Gastroesophageal sphincter (tissue), 4 donors: ENCODE data around the gene C2orf92. TPM values are rescaled to one million over a fixed set of nuclear protein-coding genes. Genes with fewer than 3 reads are reported as not detected.

Experiments used
- ATAC-seq: fragments of 150-250 bp; one replicate; pipeline ENCODE4 v1.9.1; 2016; ENCODE audit warnings: mild to moderate bottlenecking, moderate library complexity
- H3K27ac ChIP-seq, 4 donors: fragments of 200-600 bp; sonication (generic) in 3 of 4; 1 replicate in 3 of 4; 2 replicates in 1 of 4; pipeline ENCODE4 v1.5.1; 2016 to 2019
- H3K27me3 ChIP-seq: fragments of 200-600 bp; sonication (generic); one replicate; pipeline ENCODE4 v1.5.1; 2019
- H3K36me3 ChIP-seq, 2 donors: fragments of 200-600 bp; sonication (generic); one replicate each; pipeline ENCODE4 v1.5.1; 2019; ENCODE audit warnings: control low read depth in 1 of 2
- H3K4me1 ChIP-seq, 3 donors: fragments of 200-600 bp; sonication (generic); 1 replicate in 2 of 3; 2 replicates in 1 of 3; pipeline ENCODE4 v1.5.1; 2016 to 2019; ENCODE audit warnings: control low read depth in 2 of 3
- H3K4me3 ChIP-seq, 2 donors: fragments of 200-600 bp; sonication (generic); one replicate each; pipeline ENCODE4 v1.5.1; 2019; ENCODE audit warnings: mild to moderate bottlenecking in 1 of 2, moderate library complexity in 1 of 2
- H3K9me3 ChIP-seq, 3 donors: fragments of 200-600 bp; sonication (generic); one replicate each; pipeline ENCODE4 v1.5.1; 2017 to 2019; ENCODE audit warnings: control low read depth in 2 of 3
- CTCF ChIP-seq, 4 experiments: fragments of 200-600 bp in 2 of 4; fragments of 450-650 bp in 2 of 4; sonication (generic) in 1 of 4; IDR thresholded peaks; one replicate each; pipeline ENCODE4 v1.5.1; 2017 to 2019; ENCODE audit warnings: antibody characterized with exemption in 4 of 4, mild to moderate bottlenecking in 2 of 4, moderate library complexity in 2 of 4
- EP300 ChIP-seq: sonication (generic); formaldehyde crosslinking; IDR thresholded peaks from one replicate; pipeline ENCODE4 v1.6.1; 2017; ENCODE audit warnings: antibody characterized with exemption, mild to moderate bottlenecking
- POLR2A ChIP-seq, 2 donors: fragments of 450-650 bp; IDR thresholded peaks; one replicate each; pipeline ENCODE4 v1.6.1; 2017; ENCODE audit warnings: antibody characterized with exemption in 2 of 2, mild to moderate bottlenecking in 2 of 2, moderate library complexity in 1 of 2
- POLR2AphosphoS5 ChIP-seq: sonication (generic); formaldehyde crosslinking; IDR thresholded peaks from one replicate; pipeline ENCODE4 v1.6.1; 2017; ENCODE audit warnings: antibody characterized with exemption
- WGBS, 2 donors: methylation state at CpG; one replicate each; pipeline ENCODE4 v1.1.5; 2018; ENCODE audit warnings: low coverage in 1 of 2; 5-methylcytosine and 5-hydroxymethylcytosine counted together
- total RNA-seq, 4 donors: library from RNA; depleted of rRNA; stranded (reverse); fragments of >200 nt; gene quantifications; one replicate each; pipeline ENCODE4 v1.1.0, GENCODE V29; 2016

Gene C2orf92
- total RNA-seq, 4 donors from 2014 or later, result 1.5 to 6.7 (median 2.5) TPM

- Histone ChIP-seq H3K27me3 (no peaks in the 10 kb centered on the region), H3K9me3 (no peaks in the 10 kb centered on the region), H3K4me1 (peaks cover 0 to 4% (median 0%) of the 10 kb centered on the region in 3 donors), H3K27ac (no peak overlapping the region), H3K36me3 (no peaks in the 10 kb centered on the region), H3K4me3 (no peak overlapping the region)
- no peak for ATAC-seq
- no CpG with 5 or more reads among the region's 13 CpGs for WGBS, 2 donors
- TF ChIP-seq EP300, result no peak
- no peak for TF ChIP-seq POLR2AphosphoS5
- no peak for TF ChIP-seq CTCF (IDR thresholded peaks at IDR 0.05)
- no peak for TF ChIP-seq POLR2A (IDR thresholded peaks at IDR 0.05)
Measured at GRCh38 chr2:97701186-97701585, 31.7 kb downstream of the C2orf92 start.

GRCh38 chr2:97701851-97702465 is 32.4 kb downstream of the C2orf92 start:
- no peaks in the 10 kb centered on the region for H3K27me3 ChIP-seq
- 80 to 100% methylated on average over 3 to 5 of the region's 6 CpGs for WGBS, 2 donors
- ATAC-seq, result no peak
- H3K36me3 ChIP-seq, result no peaks in the 10 kb centered on the region
- peaks cover 0 to 2% (median 0%) of the 10 kb centered on the region in 3 donors for H3K4me1 ChIP-seq
- no peak for TF ChIP-seq POLR2A (IDR thresholded peaks at IDR 0.05)
- no peak for TF ChIP-seq EP300
- no peak for TF ChIP-seq CTCF (IDR thresholded peaks at IDR 0.05)
- no peak for TF ChIP-seq POLR2AphosphoS5
- no peaks in the 10 kb centered on the region for H3K9me3 ChIP-seq
- H3K27ac ChIP-seq, result no peak overlapping the region
- H3K4me3 ChIP-seq, result no peak overlapping the region

- 90 to 94% methylated on average over 12 to 15 of the region's 19 CpGs for WGBS, 2 donors
- Histone ChIP-seq H3K27ac (no peak overlapping the region), H3K36me3 (no peaks in the 10 kb centered on the region), H3K9me3 (no peaks in the 10 kb centered on the region), H3K4me1 (no peaks in the 10 kb centered on the region), H3K4me3 (no peak overlapping the region), H3K27me3 (peaks cover 9% of the 10 kb centered on the region)
- TF ChIP-seq CTCF (IDR thresholded peaks at IDR 0.05), result no peak
- TF ChIP-seq POLR2A (IDR thresholded peaks at IDR 0.05), result no peak
- TF ChIP-seq EP300, result no peak
- no peak for TF ChIP-seq POLR2AphosphoS5
- no peak for ATAC-seq
Measured at GRCh38 chr2:97702731-97703470, 33.4 kb downstream of the C2orf92 start.

GRCh38 chr2:97703741-97704140 is 34.2 kb downstream of the C2orf92 start:
- Histone ChIP-seq H3K27ac (no peak overlapping the region), H3K4me3 (no peak overlapping the region), H3K36me3 (no peaks in the 10 kb centered on the region), H3K9me3 (no peaks in the 10 kb centered on the region), H3K27me3 (peaks cover 17% of the 10 kb centered on the region), H3K4me1 (no peaks in the 10 kb centered on the region)
- TF ChIP-seq POLR2AphosphoS5, result no peak
- TF ChIP-seq CTCF (IDR thresholded peaks at IDR 0.05), result no peak
- no peak for TF ChIP-seq POLR2A (IDR thresholded peaks at IDR 0.05)
- no peak for TF ChIP-seq EP300
- WGBS, 2 donors, result 76 to 83% methylated on average over 3 of the region's 3 CpGs
- ATAC-seq, result no peak

- TF ChIP-seq EP300 (no peak), POLR2AphosphoS5 (no peak), POLR2A (IDR thresholded peaks at IDR 0.05) (no peak), CTCF (IDR thresholded peaks at IDR 0.05) (no peak)
Measured at GRCh38 chr2:97704989-97705388, 35.5 kb downstream of the C2orf92 start.

More at GRCh38 chr2:97704989-97705388, 35.5 kb downstream of the C2orf92 start:
- no peaks in the 10 kb centered on the region for H3K36me3 ChIP-seq
- no peaks in the 10 kb centered on the region for H3K9me3 ChIP-seq
- H3K4me3 ChIP-seq, result no peak overlapping the region
- H3K4me1 ChIP-seq, result no peaks in the 10 kb centered on the region
- H3K27ac ChIP-seq, result no peak overlapping the region
- WGBS, 2 donors, result 80 to 100% methylated on average over 1 to 3 of the region's 5 CpGs
- no peak for ATAC-seq
- peaks cover 25% of the 10 kb centered on the region for H3K27me3 ChIP-seq
